PFSK-1 (cell line): ENCODE measurements around the gene ZCWPW2.

Experiments
- POLR2AphosphoS5 ChIP-seq: IDR thresholded peaks from 2 replicates; pipeline ENCODE4 v1.6.1; 2012; ENCODE audit warnings: low read depth, mild to moderate bottlenecking, control low read depth, low read length, moderate library complexity
- SIN3A ChIP-seq: IDR thresholded peaks from 2 replicates; pipeline ENCODE4 v1.6.1; 2012; ENCODE audit warnings: mild to moderate bottlenecking, low read length, moderate library complexity, borderline replicate concordance; ENCODE audit not compliant: insufficient read depth
- TAF1 ChIP-seq: IDR thresholded peaks from 2 replicates; pipeline ENCODE4 v1.6.1; 2012; ENCODE audit warnings: low read length, control low read depth, borderline replicate concordance; ENCODE audit not compliant: insufficient read depth
- TF ChIP-seq, protein P1 (sequence below), 2 experiments: IDR thresholded peaks; 2 replicates each; pipeline versions ENCODE4 v1.6.1 to v1.8.0; 2011 to 2012; ENCODE audit warnings: low read depth in 2 of 2, low read length in 2 of 2, control low read depth in 1 of 2, inconsistent platforms in 1 of 2, mild to moderate bottlenecking in 1 of 2, moderate library complexity in 1 of 2; ENCODE audit not compliant: insufficient read depth in 1 of 2

DNA sequence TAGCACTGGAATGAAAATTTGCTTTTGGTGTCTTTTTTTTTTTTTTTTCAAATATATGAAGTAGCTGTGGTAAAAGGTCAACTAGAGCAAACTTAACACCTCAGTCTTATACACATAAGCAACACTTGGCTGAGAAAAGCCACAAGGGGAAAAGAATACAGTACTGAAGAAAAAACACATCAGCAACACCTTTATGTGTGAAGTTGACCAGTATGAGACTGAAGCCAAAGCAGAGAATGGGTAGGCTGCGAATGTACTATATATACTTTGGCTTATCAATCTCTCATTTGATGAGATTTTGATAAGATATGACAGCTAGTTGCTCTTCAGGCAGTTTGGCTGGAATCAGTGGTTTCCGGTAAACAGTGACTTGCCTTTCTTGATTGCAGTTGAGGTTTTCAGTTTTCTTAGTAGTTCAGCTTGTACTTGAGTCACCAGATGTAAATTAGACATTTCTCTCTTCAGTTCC lies 22.0 kb upstream of the ZCWPW2 start:
- no peak for TF ChIP-seq TAF1
- TF ChIP-seq POLR2AphosphoS5: no peak
- TF ChIP-seq, protein P1, sequence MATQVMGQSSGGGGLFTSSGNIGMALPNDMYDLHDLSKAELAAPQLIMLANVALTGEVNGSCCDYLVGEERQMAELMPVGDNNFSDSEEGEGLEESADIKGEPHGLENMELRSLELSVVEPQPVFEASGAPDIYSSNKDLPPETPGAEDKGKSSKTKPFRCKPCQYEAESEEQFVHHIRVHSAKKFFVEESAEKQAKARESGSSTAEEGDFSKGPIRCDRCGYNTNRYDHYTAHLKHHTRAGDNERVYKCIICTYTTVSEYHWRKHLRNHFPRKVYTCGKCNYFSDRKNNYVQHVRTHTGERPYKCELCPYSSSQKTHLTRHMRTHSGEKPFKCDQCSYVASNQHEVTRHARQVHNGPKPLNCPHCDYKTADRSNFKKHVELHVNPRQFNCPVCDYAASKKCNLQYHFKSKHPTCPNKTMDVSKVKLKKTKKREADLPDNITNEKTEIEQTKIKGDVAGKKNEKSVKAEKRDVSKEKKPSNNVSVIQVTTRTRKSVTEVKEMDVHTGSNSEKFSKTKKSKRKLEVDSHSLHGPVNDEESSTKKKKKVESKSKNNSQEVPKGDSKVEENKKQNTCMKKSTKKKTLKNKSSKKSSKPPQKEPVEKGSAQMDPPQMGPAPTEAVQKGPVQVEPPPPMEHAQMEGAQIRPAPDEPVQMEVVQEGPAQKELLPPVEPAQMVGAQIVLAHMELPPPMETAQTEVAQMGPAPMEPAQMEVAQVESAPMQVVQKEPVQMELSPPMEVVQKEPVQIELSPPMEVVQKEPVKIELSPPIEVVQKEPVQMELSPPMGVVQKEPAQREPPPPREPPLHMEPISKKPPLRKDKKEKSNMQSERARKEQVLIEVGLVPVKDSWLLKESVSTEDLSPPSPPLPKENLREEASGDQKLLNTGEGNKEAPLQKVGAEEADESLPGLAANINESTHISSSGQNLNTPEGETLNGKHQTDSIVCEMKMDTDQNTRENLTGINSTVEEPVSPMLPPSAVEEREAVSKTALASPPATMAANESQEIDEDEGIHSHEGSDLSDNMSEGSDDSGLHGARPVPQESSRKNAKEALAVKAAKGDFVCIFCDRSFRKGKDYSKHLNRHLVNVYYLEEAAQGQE (IDR thresholded peaks at IDR 0.05; ENCODE audit: insufficient read depth in 1 of 2, low read depth in 2 of 2, low read length in 2 of 2): no peak
- no peak for TF ChIP-seq SIN3A
